PC-9 (cell line): Measurements from ENCODE around the gene SLC38A9.

Experiments used
- EZH2 ChIP-seq: fragments of 200-600 bp; sonication (generic); IDR thresholded peaks from 2 replicates; pipeline ENCODE4 v1.8.0; 2017; ENCODE audit warnings: antibody characterized with exemption, low read depth
- TF ChIP-seq, protein P1 (sequence below): fragments of 200-600 bp; sonication (generic); conservative IDR thresholded peaks from 2 replicates; pipeline ENCODE4 v1.6.1; 2017; ENCODE audit warnings: mixed run types, antibody characterized with exemption, mild to moderate bottlenecking, moderate library complexity

DNA sequence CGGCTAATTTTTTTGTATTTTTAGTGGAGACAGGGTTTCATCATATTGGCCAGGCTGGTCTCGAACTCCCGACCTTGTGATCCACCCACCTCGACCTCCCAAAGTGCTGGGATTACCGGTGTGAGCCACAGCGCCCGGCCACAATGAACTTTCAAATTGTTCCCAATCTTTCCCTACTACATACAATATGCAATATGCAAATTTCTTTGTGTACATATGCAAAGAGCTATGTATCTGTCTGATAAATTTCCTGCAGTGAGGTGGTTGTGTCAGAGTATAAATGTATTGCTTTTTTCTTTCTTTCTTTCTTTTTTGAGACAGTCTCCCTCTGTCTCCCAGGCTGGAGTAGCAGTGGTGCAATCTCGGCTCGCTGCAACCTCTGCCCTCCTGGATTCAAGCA is 128.5 kb downstream of the SLC38A9 start:
- no peak for TF ChIP-seq EZH2
- TF ChIP-seq, protein P1, sequence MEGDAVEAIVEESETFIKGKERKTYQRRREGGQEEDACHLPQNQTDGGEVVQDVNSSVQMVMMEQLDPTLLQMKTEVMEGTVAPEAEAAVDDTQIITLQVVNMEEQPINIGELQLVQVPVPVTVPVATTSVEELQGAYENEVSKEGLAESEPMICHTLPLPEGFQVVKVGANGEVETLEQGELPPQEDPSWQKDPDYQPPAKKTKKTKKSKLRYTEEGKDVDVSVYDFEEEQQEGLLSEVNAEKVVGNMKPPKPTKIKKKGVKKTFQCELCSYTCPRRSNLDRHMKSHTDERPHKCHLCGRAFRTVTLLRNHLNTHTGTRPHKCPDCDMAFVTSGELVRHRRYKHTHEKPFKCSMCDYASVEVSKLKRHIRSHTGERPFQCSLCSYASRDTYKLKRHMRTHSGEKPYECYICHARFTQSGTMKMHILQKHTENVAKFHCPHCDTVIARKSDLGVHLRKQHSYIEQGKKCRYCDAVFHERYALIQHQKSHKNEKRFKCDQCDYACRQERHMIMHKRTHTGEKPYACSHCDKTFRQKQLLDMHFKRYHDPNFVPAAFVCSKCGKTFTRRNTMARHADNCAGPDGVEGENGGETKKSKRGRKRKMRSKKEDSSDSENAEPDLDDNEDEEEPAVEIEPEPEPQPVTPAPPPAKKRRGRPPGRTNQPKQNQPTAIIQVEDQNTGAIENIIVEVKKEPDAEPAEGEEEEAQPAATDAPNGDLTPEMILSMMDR: no peak
